ENCODE measurements around the gene TC2N.

The TC2N gene

DNA sequence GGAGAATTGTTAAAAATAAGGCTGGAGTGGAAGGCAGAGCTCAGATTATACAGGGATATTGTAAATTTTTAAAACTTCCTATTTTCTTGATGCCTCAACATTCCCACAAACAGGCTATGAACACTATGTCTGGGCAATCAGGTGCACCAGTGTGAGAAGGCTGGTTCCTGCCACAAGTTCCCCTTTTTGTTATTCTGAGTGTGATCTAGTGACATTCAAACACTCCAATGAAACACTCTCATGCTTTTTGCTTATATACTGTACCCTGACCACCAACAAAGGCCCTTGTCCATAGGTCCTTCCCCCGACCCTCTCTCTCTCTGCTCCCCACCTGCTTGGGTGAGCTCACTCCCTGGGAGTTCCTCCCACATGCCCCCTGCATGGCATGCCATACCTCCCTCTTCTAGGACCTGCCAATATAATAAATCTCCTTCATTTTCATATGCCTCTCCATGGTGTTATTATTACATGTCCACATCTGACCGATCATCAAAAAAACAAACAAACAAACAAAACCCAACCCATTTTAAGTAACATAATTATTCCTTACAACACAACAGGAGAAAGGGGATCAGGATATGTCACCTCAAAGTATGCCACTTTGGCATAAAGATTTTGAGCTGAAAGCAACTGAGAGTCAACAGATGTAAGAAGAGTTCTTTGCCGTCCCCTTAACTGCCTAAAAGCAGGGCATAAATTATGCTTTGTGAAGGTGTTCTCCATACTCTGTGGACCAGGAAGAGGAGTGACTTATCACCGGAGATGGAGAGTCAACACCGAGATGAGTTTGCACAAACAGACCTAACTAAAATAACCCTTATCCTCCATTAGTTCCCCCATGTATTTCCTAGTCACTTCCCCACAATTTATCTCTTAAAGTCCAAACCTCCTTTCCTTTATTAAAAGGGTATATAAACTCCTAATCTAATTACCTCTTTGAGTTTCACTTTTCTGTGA is 92.9 kb downstream of the TC2N start:
- no peaks in the 10 kb centered on the region for H3K36me3 ChIP-seq
- no peak overlapping the region for H3K27ac ChIP-seq
- no peaks in the 10 kb centered on the region for H3K27me3 ChIP-seq
- no peak overlapping the region for H3K4me3 ChIP-seq (ENCODE audit: low read depth in 1 of 2, low read length in 1 of 2)
- TF ChIP-seq, protein P1, sequence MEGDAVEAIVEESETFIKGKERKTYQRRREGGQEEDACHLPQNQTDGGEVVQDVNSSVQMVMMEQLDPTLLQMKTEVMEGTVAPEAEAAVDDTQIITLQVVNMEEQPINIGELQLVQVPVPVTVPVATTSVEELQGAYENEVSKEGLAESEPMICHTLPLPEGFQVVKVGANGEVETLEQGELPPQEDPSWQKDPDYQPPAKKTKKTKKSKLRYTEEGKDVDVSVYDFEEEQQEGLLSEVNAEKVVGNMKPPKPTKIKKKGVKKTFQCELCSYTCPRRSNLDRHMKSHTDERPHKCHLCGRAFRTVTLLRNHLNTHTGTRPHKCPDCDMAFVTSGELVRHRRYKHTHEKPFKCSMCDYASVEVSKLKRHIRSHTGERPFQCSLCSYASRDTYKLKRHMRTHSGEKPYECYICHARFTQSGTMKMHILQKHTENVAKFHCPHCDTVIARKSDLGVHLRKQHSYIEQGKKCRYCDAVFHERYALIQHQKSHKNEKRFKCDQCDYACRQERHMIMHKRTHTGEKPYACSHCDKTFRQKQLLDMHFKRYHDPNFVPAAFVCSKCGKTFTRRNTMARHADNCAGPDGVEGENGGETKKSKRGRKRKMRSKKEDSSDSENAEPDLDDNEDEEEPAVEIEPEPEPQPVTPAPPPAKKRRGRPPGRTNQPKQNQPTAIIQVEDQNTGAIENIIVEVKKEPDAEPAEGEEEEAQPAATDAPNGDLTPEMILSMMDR (IDR thresholded peaks at IDR 0.05): no peak
- H3K4me1 ChIP-seq (ENCODE audit: control insufficient read depth in 1 of 2, insufficient read depth in 1 of 2, low read depth in 1 of 2, low read length in 1 of 2): no peaks in the 10 kb centered on the region
- H3K9me3 ChIP-seq: no peaks in the 10 kb centered on the region

DNA sequence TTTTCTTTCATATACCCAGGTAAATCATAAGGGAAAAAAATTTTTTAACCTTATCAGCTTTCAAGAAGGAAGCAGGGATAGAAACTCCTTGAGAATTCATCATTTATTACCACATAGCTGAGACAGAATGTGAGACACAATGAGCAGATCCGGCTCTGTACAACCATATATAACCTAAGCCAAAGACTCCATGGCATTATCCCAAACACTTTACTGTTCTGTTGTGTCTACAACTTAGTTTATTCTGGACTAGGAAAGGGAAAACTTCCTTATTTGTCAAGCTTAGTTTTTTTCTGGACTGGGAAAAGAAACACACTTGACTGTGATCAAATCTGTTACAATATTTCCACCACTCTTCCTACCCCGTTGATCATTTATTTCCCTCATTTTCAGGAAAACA is 97.2 kb downstream of the TC2N start:
- TF ChIP-seq, protein P1 (IDR thresholded peaks at IDR 0.05): no peak
- H3K4me3 ChIP-seq (ENCODE audit: low read depth in 1 of 2, low read length in 1 of 2): no peak overlapping the region
- H3K36me3 ChIP-seq: no peaks in the 10 kb centered on the region
- no peaks in the 10 kb centered on the region for H3K27me3 ChIP-seq
- H3K4me1 ChIP-seq (ENCODE audit: control insufficient read depth in 1 of 2, insufficient read depth in 1 of 2, low read depth in 1 of 2, low read length in 1 of 2): no peaks in the 10 kb centered on the region
- H3K9me3 ChIP-seq: no peaks in the 10 kb centered on the region
- no peak overlapping the region for H3K27ac ChIP-seq

DNA sequence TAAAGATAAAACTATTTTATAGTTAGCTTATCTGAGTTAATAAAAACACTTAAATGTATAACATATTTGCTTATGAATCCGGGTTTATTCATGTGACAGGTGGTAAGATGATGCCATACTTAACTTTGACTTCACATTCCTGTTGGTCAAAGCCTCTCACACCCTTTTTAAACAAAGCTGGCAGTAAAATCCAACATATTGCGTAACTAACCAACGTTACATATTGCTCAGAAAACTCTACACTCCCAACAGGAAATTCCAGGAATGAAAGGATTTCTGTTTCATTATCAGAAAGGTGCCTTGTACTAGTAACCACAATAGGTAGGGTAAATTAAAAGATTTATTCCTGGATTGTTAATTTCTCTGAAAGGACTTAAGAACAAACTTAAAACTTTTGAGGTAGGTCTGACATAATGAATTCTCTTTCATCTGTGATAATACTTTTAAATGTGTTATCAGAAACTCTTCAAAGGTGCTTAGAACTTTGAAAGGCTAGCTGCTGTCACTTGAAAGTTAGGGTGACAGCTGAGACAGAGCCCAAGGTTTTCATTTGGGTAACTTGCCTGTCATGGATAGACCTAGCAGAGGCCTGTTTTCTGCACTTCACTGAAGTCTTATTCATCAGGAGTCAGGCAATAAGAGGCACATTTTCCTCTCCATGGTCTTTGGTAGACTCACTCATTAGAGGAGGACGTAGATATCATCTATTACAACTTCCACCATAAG is 111.6 kb downstream of the TC2N start:
- Histone ChIP-seq H3K4me1 (ENCODE audit: control insufficient read depth in 1 of 2, insufficient read depth in 1 of 2, low read depth in 1 of 2, low read length in 1 of 2) (no peaks in the 10 kb centered on the region), H3K36me3 (no peaks in the 10 kb centered on the region), H3K27ac (no peak overlapping the region), H3K9me3 (no peaks in the 10 kb centered on the region), H3K27me3 (no peaks in the 10 kb centered on the region), H3K4me3 (ENCODE audit: low read depth in 1 of 2, low read length in 1 of 2) (no peak overlapping the region)
- TF ChIP-seq, protein P1 (IDR thresholded peaks at IDR 0.05): no peak

DNA sequence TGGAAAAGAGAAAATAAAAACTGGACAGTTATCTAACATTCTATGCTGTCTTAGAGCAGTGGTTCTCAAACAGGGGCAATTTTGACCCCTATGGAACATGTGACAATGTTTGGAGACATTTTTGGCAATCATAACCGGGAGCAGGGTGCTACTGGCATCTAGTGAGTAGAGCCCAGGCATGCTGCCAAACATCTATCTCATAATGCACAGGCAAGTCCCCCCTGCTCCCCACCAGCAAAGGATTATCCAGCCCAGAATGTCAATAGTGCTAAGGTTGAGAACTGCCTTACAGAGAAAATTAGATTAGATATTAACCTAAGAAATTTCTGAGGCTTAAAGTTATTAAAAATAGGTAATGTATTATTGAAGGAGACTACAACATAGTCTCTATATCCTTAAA is 112.5 kb downstream of the TC2N start:
- Histone ChIP-seq H3K9me3 (no peaks in the 10 kb centered on the region), H3K4me3 (ENCODE audit: low read depth in 1 of 2, low read length in 1 of 2) (no peak overlapping the region), H3K27me3 (no peaks in the 10 kb centered on the region), H3K27ac (no peak overlapping the region), H3K36me3 (no peaks in the 10 kb centered on the region), H3K4me1 (ENCODE audit: control insufficient read depth in 1 of 2, insufficient read depth in 1 of 2, low read depth in 1 of 2, low read length in 1 of 2) (no peaks in the 10 kb centered on the region)
- TF ChIP-seq, protein P1 (IDR thresholded peaks at IDR 0.05): no peak

DNA sequence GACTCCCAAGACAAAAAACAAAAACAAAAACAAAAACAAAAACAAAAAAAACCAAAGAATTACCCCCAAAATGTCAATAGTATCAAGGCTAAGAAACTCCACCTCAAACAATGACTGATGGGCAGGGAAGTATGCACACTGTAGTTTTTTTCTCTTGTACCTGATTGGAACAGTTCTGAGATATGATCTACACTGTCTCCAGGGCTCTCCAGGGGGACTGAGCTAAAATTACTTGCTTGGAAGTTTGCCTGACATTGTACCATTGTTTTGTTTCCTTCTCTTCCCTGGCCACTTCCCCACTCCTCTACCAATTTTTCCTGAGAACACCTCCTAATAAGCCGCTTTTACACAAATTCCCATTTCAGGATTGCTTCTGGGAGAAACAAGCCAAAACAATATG is 113.2 kb downstream of the TC2N start:
- TF ChIP-seq, protein P1 (IDR thresholded peaks at IDR 0.05): no peak

More for the DNA sequence above, 113.2 kb downstream of the TC2N start:
- no peaks in the 10 kb centered on the region for H3K36me3 ChIP-seq
- no peak overlapping the region for H3K4me3 ChIP-seq (ENCODE audit: low read depth in 1 of 2, low read length in 1 of 2)
- no peaks in the 10 kb centered on the region for H3K4me1 ChIP-seq (ENCODE audit: control insufficient read depth in 1 of 2, insufficient read depth in 1 of 2, low read depth in 1 of 2, low read length in 1 of 2)
- H3K27me3 ChIP-seq: no peaks in the 10 kb centered on the region
- H3K27ac ChIP-seq: no peak overlapping the region
- H3K9me3 ChIP-seq: no peaks in the 10 kb centered on the region
